ENCODE results near the gene CDHR2. TPM values are rescaled to one million over a fixed set of nuclear protein-coding genes. Genes with fewer than 3 reads are reported as not detected.

CDHR2 gene
- total RNA-seq, 1 experiment from 2014 or later = 0.10 TPM

DNA sequence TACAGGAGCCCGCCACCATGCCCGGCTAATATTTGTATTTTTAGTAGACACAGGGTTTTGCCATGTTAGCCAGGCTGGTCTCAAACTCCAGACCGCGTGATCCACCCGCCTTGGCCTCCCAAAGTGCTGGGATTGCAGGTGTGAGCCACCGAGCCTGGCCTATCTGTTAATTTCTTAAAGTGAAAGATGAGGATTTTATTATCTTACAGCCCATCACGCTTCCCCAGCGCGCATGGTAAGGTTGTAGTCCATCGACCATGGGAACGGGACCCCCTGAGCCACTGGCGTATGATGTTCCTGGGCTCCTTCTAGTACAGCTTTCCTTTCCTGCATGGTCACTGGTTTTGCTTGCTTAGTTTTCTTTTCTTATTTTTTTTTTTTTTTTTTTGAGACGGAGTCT is 8.7 kb downstream of the CDHR2 start:
- no peak overlapping the region for H3K4me2 ChIP-seq (ENCODE audit: low read length)
- H3K79me2 ChIP-seq (ENCODE audit: insufficient read depth, low read length) = no peaks in the 10 kb centered on the region
- H3K9me2 ChIP-seq (ENCODE audit: insufficient read depth) = no peaks in the 10 kb centered on the region
- BruUV-seq (replicated peaks) = no TSS peak
- H2AFZ ChIP-seq (ENCODE audit: low read depth, low read length, poor library complexity, severe bottlenecking) = no peak overlapping the region
- no peak for TF ChIP-seq ZNF274 (IDR thresholded peaks at IDR 0.05; ENCODE audit: low read depth, low read length)
- TF ChIP-seq, protein P1, sequence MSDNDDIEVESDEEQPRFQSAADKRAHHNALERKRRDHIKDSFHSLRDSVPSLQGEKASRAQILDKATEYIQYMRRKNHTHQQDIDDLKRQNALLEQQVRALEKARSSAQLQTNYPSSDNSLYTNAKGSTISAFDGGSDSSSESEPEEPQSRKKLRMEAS (IDR thresholded peaks at IDR 0.05) = no peak
- TF ChIP-seq, protein P2, sequence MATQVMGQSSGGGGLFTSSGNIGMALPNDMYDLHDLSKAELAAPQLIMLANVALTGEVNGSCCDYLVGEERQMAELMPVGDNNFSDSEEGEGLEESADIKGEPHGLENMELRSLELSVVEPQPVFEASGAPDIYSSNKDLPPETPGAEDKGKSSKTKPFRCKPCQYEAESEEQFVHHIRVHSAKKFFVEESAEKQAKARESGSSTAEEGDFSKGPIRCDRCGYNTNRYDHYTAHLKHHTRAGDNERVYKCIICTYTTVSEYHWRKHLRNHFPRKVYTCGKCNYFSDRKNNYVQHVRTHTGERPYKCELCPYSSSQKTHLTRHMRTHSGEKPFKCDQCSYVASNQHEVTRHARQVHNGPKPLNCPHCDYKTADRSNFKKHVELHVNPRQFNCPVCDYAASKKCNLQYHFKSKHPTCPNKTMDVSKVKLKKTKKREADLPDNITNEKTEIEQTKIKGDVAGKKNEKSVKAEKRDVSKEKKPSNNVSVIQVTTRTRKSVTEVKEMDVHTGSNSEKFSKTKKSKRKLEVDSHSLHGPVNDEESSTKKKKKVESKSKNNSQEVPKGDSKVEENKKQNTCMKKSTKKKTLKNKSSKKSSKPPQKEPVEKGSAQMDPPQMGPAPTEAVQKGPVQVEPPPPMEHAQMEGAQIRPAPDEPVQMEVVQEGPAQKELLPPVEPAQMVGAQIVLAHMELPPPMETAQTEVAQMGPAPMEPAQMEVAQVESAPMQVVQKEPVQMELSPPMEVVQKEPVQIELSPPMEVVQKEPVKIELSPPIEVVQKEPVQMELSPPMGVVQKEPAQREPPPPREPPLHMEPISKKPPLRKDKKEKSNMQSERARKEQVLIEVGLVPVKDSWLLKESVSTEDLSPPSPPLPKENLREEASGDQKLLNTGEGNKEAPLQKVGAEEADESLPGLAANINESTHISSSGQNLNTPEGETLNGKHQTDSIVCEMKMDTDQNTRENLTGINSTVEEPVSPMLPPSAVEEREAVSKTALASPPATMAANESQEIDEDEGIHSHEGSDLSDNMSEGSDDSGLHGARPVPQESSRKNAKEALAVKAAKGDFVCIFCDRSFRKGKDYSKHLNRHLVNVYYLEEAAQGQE (IDR thresholded peaks at IDR 0.05; ENCODE audit: low read depth) = no peak
- TF ChIP-seq SRF (IDR thresholded peaks at IDR 0.05; ENCODE audit: low read depth) = no peak
- TF ChIP-seq, protein P3, sequence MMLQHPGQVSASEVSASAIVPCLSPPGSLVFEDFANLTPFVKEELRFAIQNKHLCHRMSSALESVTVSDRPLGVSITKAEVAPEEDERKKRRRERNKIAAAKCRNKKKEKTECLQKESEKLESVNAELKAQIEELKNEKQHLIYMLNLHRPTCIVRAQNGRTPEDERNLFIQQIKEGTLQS (IDR thresholded peaks at IDR 0.05) = no peak
- no peak for TF ChIP-seq EZH2phosphoT487 (IDR thresholded peaks at IDR 0.05; ENCODE audit: borderline replicate concordance)
- no peak for TF ChIP-seq CEBPB (IDR thresholded peaks at IDR 0.05; ENCODE audit: low read depth)
- ChIA-PET RAD21 (ENCODE audit: low non-redundant PET in 1 of 2, low total read pairs in 2 of 2, uncharacterized antibody in 2 of 2, unreplicated experiment in 2 of 2) (interaction anchor here in 1 of 2 experiments (0.8 kb wide), 1 partner anchor 828 kb away, joined by 3 read pairs; no protein-coding TSS in a partner anchor), CTCF (no interaction called here), POLR2A (no interaction called here)
- no peak overlapping the region for H3K9ac ChIP-seq (ENCODE audit: low read length)
- H3K27ac ChIP-seq (ENCODE audit: low read depth, low read length) = no peak overlapping the region
- no peaks in the 10 kb centered on the region for H3K36me3 ChIP-seq (ENCODE audit: control insufficient read depth in 1 of 2, insufficient read depth in 2 of 2, low read length in 2 of 2)
- ATAC-seq = no peak
- H3K9me3 ChIP-seq (ENCODE audit: control insufficient read depth in 1 of 2, insufficient read depth in 1 of 2, low read depth in 1 of 2, low read length in 2 of 2) = no peaks in the 10 kb centered on the region
- DNase-seq (ENCODE audit: low read depth, low spot score) = no peak
- H4K20me1 ChIP-seq (ENCODE audit: insufficient read depth) = no peaks in the 10 kb centered on the region
- intact Hi-C loops (cut with micrococcal nuclease) = loop anchor here (5.0 kb wide), 1 partner anchor 141 kb away; the partner anchor contains the start of gene CLTB
- no peaks in the 10 kb centered on the region for H3K27me3 ChIP-seq (ENCODE audit: insufficient read depth, low read length)
- H3K4me1 ChIP-seq (ENCODE audit: control insufficient read depth in 1 of 2, insufficient read depth in 2 of 2, low read length in 2 of 2) = peaks cover 7 to 21% of the 10 kb centered on the region in 2 experiments; a peak in 3 of 4 replicates
- H3K4me3 ChIP-seq (replicated peaks in 1 of 2; ENCODE audit: low read depth in 1 of 2, low read length in 2 of 2) = no peak overlapping the region

Data from HCT116 (cell line).